GM12865 (cell line): ENCODE data around the gene PIEZO2.

Experiments
- DNase-seq: peaks from one replicate; pipeline ENCODE4 v3.0.0; 2010; ENCODE audit warnings: low read depth
- H3K4me3 ChIP-seq: 2 replicates; pipeline ENCODE4 v1.5.1; 2011; ENCODE audit warnings: mild to moderate bottlenecking, low read depth, low read length, control low read depth
- TF ChIP-seq, protein P1 (sequence below): IDR thresholded peaks from 2 replicates; pipeline ENCODE4 v1.5.1; 2011; ENCODE audit warnings: low read length, control low read depth, low read depth, inconsistent platforms; ENCODE audit not compliant: insufficient read depth; ENCODE audit errors: missing control alignments

Gene PIEZO2

DNA sequence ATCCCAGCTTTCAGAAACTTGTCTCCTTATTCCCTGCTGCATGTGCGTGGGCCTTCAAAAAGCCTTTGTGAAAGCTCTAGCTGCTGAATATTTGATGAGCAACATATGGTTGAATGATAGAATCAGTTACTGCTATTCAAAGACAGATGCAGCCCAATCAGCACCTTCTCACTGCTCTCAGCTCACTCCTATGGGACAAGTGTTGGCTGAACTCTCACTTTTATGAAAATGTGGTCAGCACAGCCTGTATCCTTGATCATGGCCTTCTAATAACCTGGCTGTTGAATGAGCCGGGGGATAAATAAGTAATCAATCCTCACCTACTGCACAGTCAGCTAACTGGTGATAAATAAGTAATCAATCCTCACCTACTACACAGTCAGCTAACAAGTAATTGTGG is 103.2 kb downstream of the PIEZO2 start:
- TF ChIP-seq, protein P1, sequence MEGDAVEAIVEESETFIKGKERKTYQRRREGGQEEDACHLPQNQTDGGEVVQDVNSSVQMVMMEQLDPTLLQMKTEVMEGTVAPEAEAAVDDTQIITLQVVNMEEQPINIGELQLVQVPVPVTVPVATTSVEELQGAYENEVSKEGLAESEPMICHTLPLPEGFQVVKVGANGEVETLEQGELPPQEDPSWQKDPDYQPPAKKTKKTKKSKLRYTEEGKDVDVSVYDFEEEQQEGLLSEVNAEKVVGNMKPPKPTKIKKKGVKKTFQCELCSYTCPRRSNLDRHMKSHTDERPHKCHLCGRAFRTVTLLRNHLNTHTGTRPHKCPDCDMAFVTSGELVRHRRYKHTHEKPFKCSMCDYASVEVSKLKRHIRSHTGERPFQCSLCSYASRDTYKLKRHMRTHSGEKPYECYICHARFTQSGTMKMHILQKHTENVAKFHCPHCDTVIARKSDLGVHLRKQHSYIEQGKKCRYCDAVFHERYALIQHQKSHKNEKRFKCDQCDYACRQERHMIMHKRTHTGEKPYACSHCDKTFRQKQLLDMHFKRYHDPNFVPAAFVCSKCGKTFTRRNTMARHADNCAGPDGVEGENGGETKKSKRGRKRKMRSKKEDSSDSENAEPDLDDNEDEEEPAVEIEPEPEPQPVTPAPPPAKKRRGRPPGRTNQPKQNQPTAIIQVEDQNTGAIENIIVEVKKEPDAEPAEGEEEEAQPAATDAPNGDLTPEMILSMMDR, result no peak
- H3K4me3 ChIP-seq, result no peak overlapping the region
- DNase-seq, result no peak

- DNase-seq, result no peak
- TF ChIP-seq, protein P1, result no peak
- H3K4me3 ChIP-seq, result no peak overlapping the region
Observed at GRCh38 chr18:11043694-11044093, 105.7 kb downstream of the PIEZO2 start.

DNA sequence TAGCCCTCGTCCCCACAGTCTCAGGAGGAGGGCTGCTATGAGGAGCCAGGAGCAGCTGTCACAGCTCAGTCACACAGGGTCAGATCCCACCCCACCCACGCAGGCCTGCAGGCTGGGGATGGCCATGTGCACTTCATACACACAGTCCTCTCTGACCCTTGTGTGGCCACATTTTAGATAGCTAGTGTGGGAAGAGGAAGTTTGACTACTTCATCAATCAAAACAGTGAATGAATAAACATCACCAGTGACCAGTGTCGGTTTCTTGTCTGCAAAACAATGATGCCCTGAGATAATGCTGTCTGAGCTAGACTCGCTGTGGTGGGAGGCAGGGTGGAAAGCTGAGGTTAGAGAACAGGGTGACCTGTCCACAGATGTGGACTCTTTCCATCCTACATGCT is 107.1 kb downstream of the PIEZO2 start:
- TF ChIP-seq, protein P1, result no peak

GRCh38 chr18:11040823-11041656 is 108.3 kb downstream of the PIEZO2 start:
- H3K4me3 ChIP-seq, result no peak overlapping the region
- DNase-seq, result peak; percentile 72
- TF ChIP-seq, protein P1, result peak; percentile 68

More for the DNA sequence above, 107.1 kb downstream of the PIEZO2 start:
- no peak for DNase-seq
- H3K4me3 ChIP-seq, result no peak overlapping the region

DNA sequence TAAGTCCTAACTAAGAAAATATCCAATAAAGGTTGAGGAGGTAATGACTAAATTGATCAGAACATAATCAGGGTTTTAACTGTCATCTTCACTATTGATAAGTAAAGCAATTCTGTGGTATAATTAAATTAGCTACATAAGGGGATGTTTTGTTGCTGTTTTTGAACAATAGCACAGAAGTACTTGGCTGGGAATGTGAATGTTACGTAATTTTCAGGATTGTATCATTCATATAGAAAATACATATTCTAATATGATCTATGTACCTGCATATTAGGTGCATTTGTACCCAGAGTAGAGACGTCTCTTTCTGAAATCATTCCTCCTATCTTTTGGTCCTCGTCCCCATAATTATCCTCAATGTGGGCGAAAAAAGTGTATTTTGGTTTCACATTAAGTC is 109.0 kb downstream of the PIEZO2 start:
- TF ChIP-seq, protein P1, result no peak
- no peak for DNase-seq
- no peak overlapping the region for H3K4me3 ChIP-seq

DNA sequence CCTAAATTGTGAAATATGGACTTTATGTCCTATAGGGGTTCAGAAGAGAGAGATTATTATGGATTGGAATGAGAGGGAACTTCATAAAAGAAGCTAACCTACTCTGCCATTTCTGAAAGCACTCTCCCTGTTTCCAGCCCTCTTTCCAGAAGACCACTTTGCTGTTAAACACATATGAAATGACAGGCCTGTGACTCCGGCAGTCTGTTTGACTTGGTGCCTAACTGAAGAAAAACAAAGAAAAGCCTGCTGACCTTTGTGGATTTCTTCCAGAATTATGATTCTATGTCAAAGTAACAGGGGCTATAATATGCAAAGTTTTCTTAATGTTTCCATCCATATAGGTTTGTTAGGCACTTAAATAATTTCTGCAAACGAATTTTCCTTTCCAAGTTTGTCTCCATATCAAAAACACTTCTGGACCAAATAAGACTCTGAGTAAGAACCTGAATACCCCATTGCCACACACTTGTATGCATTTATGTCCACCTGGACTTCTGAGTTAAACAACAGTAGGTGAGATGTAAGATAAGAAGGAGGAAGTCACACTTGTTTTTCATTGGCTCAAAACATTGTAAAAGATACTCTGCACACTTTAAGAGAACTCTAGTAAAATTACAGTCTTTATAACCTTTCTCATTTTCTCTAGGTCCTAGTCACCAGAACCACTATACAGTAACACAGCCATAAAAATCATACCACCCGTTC is 111.7 kb downstream of the PIEZO2 start:
- no peak for DNase-seq
- TF ChIP-seq, protein P1, result no peak

More for the DNA sequence above, 111.7 kb downstream of the PIEZO2 start:
- no peak overlapping the region for H3K4me3 ChIP-seq
